Kidney epithelial cell (primary cell): ENCODE data around the gene KLHL17. TPM values are rescaled to one million over a fixed set of nuclear protein-coding genes. Genes with fewer than 3 reads are reported as not detected.

Experiments used
- DNase-seq: peaks from one replicate; pipeline ENCODE4 v3.0.0-alpha.2; 2010; ENCODE audit warnings: low read depth
- H3K27me3 ChIP-seq: 2 replicates; pipeline ENCODE4 v1.6.0; 2011; ENCODE audit warnings: low read length; ENCODE audit not compliant: control insufficient read depth, insufficient read depth
- H3K36me3 ChIP-seq: 2 replicates; pipeline ENCODE4 v1.5.1; 2011; ENCODE audit warnings: low read length; ENCODE audit not compliant: control insufficient read depth, insufficient read depth
- H3K4me3 ChIP-seq: 2 replicates; pipeline ENCODE4 v1.5.1; 2011; ENCODE audit warnings: low read depth, mild to moderate bottlenecking, control low read depth, low read length
- CTCF ChIP-seq: IDR thresholded peaks from 2 replicates; pipeline ENCODE4 v1.5.1; 2011; ENCODE audit warnings: mild to moderate bottlenecking, moderate library complexity, low read length, control low read depth, inconsistent platforms; ENCODE audit not compliant: insufficient read depth, poor library complexity, severe bottlenecking
- total RNA-seq: library from RNA; depleted of rRNA; stranded (reverse); fragments of >200 nt; gene quantifications from 2 replicates; pipeline ENCODE4 v1.2.3, GENCODE V29; 2015

KLHL17 gene
- total RNA-seq, 1 donor from 2014 or later, result 21.4 TPM

DNA sequence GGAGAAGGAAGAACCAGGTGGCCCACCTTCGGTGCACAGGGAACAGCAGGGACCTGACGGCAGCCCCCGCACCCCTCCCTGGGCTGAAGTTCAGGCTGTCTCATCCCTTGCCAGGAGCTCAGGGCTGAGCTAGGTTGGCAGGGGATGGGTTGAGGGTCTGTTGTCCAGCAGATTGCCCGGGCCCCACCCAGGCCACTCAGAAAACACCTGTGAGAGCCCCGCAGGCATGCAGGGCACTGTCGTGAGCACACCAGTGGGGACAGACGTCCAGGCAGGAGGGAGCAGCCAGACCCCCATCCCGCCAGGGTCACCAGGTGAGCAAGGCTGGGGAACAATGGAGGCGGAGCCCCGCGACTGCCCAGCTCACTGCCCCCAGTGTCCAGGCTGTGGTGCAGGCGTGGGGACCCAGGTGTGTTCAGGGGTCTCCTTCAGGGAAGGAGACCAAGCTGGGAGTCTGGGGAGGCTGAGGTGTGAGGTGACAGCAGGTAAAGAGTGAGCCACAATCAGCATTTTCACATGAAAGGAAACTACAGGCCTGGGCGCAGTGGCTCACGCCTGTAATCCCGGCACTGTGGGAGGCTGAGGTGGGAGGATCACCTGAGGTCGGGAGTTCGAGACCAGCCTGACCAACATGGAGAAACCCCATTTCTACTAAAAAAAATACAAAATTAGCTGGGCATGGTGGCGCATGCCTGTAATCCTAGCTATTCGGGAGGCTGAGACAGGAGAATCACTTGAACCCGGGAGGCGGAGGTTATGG, 46.1 kb upstream of the KLHL17 start:
- Histone ChIP-seq H3K4me3 (no peak overlapping the region), H3K27me3 (peaks cover 62% of the 10 kb centered on the region), H3K36me3 (no peaks in the 10 kb centered on the region)
- DNase-seq, result no peak
- TF ChIP-seq CTCF, result no peak

DNA sequence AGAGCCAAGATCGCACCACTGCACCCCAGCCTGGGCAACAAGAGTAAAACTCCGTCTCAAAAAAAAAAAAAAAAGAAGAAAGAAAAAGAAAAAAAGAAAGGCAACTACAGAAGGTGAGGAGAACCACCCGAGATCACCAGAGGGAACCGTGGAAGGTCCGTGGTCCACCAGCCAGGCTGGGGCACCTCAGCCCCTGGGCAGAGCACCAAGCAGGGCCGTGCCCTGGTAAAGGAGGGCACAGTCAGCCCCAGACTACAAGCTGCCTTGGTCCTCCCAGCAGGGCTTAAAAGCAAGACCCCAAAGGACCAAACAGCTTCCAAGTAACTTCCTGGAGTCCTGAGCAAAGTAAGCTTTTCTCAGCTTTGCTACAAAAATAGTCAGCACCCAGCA, 45.5 kb upstream of the KLHL17 start:
- DNase-seq, result no peak
- Histone ChIP-seq H3K4me3 (no peak overlapping the region), H3K36me3 (no peaks in the 10 kb centered on the region), H3K27me3 (peaks cover 67% of the 10 kb centered on the region)
- no peak for TF ChIP-seq CTCF

- Histone ChIP-seq H3K36me3 (no peaks in the 10 kb centered on the region), H3K4me3 (no peak overlapping the region), H3K27me3 (peaks cover 68% of the 10 kb centered on the region)
- no peak for TF ChIP-seq CTCF
- no peak for DNase-seq
Measured at GRCh38 chr1:915295-916172, 44.9 kb upstream of the KLHL17 start.

- Histone ChIP-seq H3K4me3 (no peak overlapping the region), H3K27me3 (peaks cover 69% of the 10 kb centered on the region), H3K36me3 (no peaks in the 10 kb centered on the region)
- no peak for DNase-seq
- TF ChIP-seq CTCF, result no peak
Measured at GRCh38 chr1:916173-917075, 44.0 kb upstream of the KLHL17 start.

DNA sequence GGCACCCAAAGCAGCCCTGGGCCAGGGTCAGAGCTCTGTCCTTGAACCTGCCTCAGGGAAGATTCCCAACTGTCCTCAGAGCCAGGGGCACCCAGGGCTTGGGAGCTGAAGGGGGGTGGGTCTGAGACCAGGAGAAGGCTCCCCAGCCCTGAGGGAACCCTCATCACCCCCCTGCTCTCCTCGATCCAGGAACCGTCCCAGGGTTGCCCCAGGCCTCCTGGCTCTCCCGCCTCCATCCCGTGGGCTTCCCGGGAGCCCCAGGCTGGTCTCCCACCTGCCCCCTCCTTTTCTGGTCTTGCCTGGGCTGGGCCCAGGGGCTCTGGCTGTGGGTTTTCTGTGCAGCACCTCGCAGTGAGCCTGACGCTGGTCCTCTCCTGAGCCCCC, 43.3 kb upstream of the KLHL17 start:
- no peak for DNase-seq
- H3K4me3 ChIP-seq, result no peak overlapping the region
- peaks cover 75% of the 10 kb centered on the region for H3K27me3 ChIP-seq
- H3K36me3 ChIP-seq, result no peaks in the 10 kb centered on the region
- no peak for TF ChIP-seq CTCF
